Nephron progenitor cell (in vitro differentiated cells): ENCODE results near the gene SLC8A2.
"Not testable (repeated sequence)": the region's sequence is repeated elsewhere in the genome, so short reads cannot be mapped to it uniquely, and the experiment has no call there.

ENCODE experiments used
- DNase-seq: peaks from one replicate; pipeline ENCODE4 v3.0.0; 2021
- H3K27ac Mint-ChIP-seq: 2 replicates; pipeline ENCODE4 v1.8.0; 2021; ENCODE audit warnings: mild to moderate bottlenecking, moderate library complexity, mixed read lengths
- H3K27me3 Mint-ChIP-seq: 2 replicates; pipeline ENCODE4 v1.8.0; 2021; ENCODE audit warnings: mild to moderate bottlenecking, low read depth, mixed read lengths; ENCODE audit not compliant: poor library complexity
- H3K36me3 Mint-ChIP-seq: 2 replicates; pipeline ENCODE4 v1.8.0; 2021; ENCODE audit warnings: low read depth, mixed read lengths
- H3K4me1 Mint-ChIP-seq: 2 replicates; pipeline ENCODE4 v1.8.0; 2021; ENCODE audit warnings: mixed read lengths
- H3K4me3 Mint-ChIP-seq: 2 replicates; pipeline ENCODE4 v1.8.0; 2021; ENCODE audit warnings: mild to moderate bottlenecking, moderate library complexity, mixed read lengths
- H3K9me3 Mint-ChIP-seq: 2 replicates; pipeline ENCODE4 v1.8.0; 2021; ENCODE audit warnings: mild to moderate bottlenecking, moderate library complexity, mixed read lengths
- TF ChIP-seq, protein P1 (sequence below): fragments of 200-600 bp; sonication (generic); IDR thresholded peaks from 2 replicates; pipeline ENCODE4 v1.5.0; 2021; ENCODE audit warnings: antibody characterized with exemption

Gene SLC8A2

DNA sequence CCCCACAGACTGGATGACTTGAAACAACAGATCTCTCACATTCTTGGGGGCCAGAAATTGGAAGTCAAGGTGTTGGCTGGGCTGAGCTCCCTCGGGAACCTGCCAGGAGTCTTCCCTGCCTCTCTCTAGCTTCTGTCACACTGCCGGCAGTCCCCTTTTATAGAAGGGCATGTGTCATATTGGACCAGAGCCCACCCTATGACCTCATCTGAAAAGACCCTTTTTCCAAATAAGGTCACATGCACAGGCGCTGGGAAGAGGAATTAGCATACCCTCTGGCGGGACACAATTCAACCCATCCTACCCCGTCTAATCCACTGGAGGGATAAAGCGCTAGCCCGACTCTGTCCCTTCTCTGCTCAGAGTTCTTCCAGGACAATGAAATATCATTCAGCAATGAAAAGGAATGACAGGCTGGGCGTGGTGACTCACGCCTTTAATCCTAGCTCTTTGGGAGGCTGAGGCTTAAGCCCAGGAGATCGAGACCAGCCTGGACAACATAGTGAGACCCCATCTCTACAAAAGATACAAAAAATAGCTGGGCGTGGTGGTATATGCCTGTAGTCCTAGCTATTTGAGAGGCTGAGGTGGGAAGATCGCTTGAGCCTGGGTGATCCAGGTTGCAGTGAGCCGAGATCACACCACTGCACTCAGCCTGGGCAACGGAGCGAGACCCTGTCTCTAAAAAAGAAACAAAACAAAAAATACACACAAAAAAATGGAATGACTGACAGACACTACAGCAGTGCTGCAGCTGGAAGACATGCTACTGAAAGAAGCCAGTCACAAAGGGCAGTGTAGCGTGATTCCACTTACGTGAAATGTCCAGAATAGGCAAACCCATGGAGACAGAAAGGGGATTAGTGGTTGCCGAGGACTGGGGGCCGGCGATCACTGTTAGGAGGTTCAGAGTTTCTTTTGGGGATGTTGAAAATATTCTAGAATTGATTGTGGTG lies 80.9 kb downstream of the SLC8A2 start:
- peaks cover 10% of the 10 kb centered on the region for H3K9me3 Mint-ChIP-seq
- no peak overlapping the region for H3K4me3 Mint-ChIP-seq
- H3K27me3 Mint-ChIP-seq: peaks cover 6% of the 10 kb centered on the region
- H3K4me1 Mint-ChIP-seq: peaks cover under 1% of the 10 kb centered on the region
- no peak for DNase-seq
- TF ChIP-seq, protein P1, sequence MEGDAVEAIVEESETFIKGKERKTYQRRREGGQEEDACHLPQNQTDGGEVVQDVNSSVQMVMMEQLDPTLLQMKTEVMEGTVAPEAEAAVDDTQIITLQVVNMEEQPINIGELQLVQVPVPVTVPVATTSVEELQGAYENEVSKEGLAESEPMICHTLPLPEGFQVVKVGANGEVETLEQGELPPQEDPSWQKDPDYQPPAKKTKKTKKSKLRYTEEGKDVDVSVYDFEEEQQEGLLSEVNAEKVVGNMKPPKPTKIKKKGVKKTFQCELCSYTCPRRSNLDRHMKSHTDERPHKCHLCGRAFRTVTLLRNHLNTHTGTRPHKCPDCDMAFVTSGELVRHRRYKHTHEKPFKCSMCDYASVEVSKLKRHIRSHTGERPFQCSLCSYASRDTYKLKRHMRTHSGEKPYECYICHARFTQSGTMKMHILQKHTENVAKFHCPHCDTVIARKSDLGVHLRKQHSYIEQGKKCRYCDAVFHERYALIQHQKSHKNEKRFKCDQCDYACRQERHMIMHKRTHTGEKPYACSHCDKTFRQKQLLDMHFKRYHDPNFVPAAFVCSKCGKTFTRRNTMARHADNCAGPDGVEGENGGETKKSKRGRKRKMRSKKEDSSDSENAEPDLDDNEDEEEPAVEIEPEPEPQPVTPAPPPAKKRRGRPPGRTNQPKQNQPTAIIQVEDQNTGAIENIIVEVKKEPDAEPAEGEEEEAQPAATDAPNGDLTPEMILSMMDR: no peak
- H3K27ac Mint-ChIP-seq: peak overlapping the region; percentile 54
- H3K36me3 Mint-ChIP-seq: no peaks in the 10 kb centered on the region

- Mint-ChIP-seq H3K4me1 (peaks cover 6% of the 10 kb centered on the region), H3K4me3 (no peak overlapping the region), H3K9me3 (peaks cover 10% of the 10 kb centered on the region), H3K27me3 (peaks cover 7% of the 10 kb centered on the region), H3K27ac (no peak overlapping the region), H3K36me3 (no peaks in the 10 kb centered on the region)
- DNase-seq: no peak
- TF ChIP-seq, protein P1: no peak
Measured at GRCh38 chr19:47389150-47389556, 82.5 kb downstream of the SLC8A2 start.

GRCh38 chr19:47388721-47389120 lies 83.0 kb downstream of the SLC8A2 start:
- not testable (repeated sequence) for H3K27ac Mint-ChIP-seq, H3K36me3 Mint-ChIP-seq, H3K27me3 Mint-ChIP-seq, H3K4me1 Mint-ChIP-seq, DNase-seq, H3K9me3 Mint-ChIP-seq, H3K4me3 Mint-ChIP-seq

DNA sequence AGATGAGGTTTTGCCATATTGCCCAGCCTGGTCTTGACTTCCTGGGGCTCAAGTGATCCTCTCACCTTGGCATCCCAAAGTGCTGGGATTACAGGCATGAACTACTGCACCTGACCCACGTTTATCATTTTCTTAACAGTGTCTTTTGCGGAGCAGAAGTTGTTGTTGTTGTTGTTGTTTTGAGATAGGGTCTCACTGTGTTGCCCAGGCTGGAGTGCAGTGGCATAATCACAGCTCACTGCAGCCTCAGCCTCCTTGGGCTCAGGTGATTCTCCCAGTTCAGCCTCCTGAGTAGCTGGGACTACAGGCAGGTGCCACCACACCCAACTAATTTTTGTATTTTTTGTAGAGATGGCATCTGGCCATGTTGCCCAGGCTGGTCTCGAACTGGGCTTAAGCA lies 84.1 kb downstream of the SLC8A2 start:
- not testable (repeated sequence) for DNase-seq

GRCh38 chr19:47386582-47386981 lies 85.1 kb downstream of the SLC8A2 start:
- not testable (repeated sequence) for DNase-seq, H3K27me3 Mint-ChIP-seq, H3K4me3 Mint-ChIP-seq, H3K36me3 Mint-ChIP-seq, H3K4me1 Mint-ChIP-seq, H3K9me3 Mint-ChIP-seq, H3K27ac Mint-ChIP-seq

More for the DNA sequence above, 84.1 kb downstream of the SLC8A2 start:
- not testable (repeated sequence) for H3K4me3 Mint-ChIP-seq, H3K9me3 Mint-ChIP-seq, H3K4me1 Mint-ChIP-seq, H3K36me3 Mint-ChIP-seq, H3K27ac Mint-ChIP-seq, H3K27me3 Mint-ChIP-seq

GRCh38 chr19:47384533-47384932 lies 87.2 kb downstream of the SLC8A2 start:
- H3K27ac Mint-ChIP-seq, H3K27me3 Mint-ChIP-seq, DNase-seq, H3K9me3 Mint-ChIP-seq, H3K4me3 Mint-ChIP-seq, H3K4me1 Mint-ChIP-seq: not testable (repeated sequence)
- peaks cover 18% of the 10 kb centered on the region for H3K36me3 Mint-ChIP-seq

- not testable (repeated sequence) for H3K4me1 Mint-ChIP-seq, H3K9me3 Mint-ChIP-seq, H3K4me3 Mint-ChIP-seq, H3K27me3 Mint-ChIP-seq, DNase-seq, H3K27ac Mint-ChIP-seq
- H3K36me3 Mint-ChIP-seq: peaks cover 18% of the 10 kb centered on the region
Measured at GRCh38 chr19:47383890-47384289, 87.8 kb downstream of the SLC8A2 start.

DNA sequence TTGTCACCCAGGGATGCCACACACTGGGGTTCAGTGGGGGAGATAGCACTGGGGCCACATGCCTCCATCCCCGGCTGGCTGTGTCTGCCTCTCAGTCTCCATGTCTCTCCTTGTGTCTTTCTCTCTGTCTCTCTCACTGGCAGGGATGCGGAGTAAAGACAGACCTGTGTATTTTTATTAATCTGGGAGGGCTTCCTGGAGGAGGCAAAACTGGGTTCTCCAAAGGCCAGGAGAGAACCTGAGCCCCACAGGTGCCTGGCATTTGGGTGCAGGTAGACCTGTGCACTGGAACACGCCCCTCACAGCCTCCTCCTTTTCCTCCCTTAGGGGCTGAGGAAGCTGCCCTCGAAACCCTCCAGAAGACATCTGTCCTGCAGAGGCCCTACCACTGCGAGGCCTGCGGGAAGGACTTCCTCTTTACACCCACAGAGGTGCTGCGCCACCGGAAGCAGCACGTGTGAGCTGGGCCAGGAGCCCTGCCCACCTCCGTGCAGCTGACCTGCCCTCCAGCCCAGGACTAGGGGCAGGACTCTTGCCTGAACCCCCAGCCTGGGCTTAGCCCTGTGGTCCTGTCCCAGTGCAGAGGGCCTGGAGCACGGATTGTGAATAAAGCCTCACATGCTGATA lies 89.9 kb downstream of the SLC8A2 start:
- Mint-ChIP-seq H3K4me3 (no peak overlapping the region), H3K9me3 (no peaks in the 10 kb centered on the region), H3K4me1 (peaks cover 6% of the 10 kb centered on the region), H3K36me3 (peaks cover 23% of the 10 kb centered on the region), H3K27ac (no peak overlapping the region), H3K27me3 (peaks cover 3% of the 10 kb centered on the region)
- TF ChIP-seq, protein P1: no peak
- no peak for DNase-seq
